HG02884 (cell line): ENCODE measurements around the gene WDR38.

ENCODE experiments used
- ATAC-seq: cut with Tn5 transposase; IDR thresholded peaks from one replicate; pipeline ENCODE4 v1.9.1; 2021; ENCODE audit warnings: mild to moderate bottlenecking, moderate library complexity; ENCODE audit not compliant: unreplicated experiment

WDR38 gene

DNA sequence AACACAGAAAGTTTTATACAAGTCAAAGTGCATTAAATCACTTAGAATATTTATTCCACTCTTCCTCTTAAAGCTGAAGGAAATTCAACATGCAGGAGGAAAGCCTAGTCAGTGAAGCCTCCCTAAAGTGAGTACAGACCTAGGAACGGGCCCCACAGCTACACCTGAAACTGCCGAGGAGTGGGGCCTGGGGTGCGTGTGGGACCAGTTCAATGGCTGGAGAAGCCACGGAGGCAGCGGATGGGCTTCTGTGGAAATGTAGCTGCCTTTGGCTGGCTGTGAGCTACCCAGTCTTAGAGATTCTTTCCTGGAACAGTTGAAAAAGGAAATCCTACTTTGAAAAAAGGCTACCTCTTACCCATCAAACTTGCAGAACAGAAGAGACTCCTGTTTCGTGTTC is 25.3 kb downstream of the WDR38 start:
- no peak for ATAC-seq

DNA sequence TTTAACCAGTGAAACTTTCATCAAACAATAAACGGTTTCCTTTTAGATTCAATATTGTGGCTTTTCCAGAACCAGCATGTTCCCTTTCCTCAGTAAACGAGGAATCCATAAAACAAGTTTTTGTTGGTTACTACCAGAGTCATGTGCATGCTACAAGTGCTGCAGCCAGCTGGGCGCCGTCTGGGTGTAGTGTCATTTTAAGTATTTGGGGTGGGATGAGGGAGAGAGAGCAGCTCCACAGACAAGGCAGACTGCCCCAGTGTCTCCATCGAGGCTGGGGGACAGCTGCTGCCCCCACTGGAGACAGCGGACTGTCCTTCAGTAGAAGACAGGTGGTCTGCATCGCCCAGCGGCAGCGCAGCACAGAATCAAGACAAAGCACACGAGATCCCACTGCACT is 26.0 kb downstream of the WDR38 start:
- ATAC-seq: no peak

DNA sequence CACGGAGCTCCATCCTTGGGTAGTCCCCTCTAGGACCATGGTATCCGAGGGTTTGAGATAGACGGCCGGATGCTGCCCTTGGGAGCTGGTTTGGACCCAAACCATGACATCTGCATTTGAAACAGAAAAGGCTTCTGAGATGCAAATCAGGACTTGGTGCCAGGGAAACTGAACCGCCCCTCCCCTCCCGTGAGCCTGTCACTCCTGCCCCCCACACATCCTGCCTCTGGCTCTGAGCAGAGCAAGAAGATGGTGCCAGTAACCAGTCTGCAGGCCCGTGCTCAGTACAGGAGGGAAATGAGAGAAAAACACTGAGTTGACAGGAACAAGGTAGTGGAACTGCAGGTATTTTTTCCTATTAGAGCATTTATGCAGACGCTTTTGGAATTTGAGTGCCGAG is 27.2 kb downstream of the WDR38 start:
- no peak for ATAC-seq

GRCh38 chr9:124881138-124881743 is 28.0 kb downstream of the WDR38 start:
- no peak for ATAC-seq

DNA sequence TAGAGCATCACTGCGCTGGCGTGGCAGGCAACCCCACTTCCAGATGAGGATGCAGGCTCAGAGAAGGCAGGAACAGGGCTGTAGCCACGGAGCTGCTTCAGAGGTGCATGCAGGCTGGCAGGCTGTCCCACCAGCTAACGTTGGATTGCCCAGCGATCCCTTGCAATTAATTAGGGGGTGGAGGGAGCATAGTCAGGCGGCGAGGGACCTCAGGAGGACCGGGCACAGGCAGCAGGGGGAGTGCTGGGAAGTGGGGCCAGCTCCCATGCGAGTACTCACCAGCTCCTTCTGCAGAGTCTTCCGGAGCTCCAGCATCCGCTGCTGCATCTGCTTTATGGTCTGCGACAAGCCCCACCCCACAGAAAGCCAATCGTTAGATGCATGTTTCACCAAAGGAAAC is 29.0 kb downstream of the WDR38 start:
- ATAC-seq: no peak

GRCh38 chr9:124884376-124884775 is 31.1 kb downstream of the WDR38 start:
- ATAC-seq: no peak

GRCh38 chr9:124885551-124885950 is 32.3 kb downstream of the WDR38 start:
- ATAC-seq: no peak

DNA sequence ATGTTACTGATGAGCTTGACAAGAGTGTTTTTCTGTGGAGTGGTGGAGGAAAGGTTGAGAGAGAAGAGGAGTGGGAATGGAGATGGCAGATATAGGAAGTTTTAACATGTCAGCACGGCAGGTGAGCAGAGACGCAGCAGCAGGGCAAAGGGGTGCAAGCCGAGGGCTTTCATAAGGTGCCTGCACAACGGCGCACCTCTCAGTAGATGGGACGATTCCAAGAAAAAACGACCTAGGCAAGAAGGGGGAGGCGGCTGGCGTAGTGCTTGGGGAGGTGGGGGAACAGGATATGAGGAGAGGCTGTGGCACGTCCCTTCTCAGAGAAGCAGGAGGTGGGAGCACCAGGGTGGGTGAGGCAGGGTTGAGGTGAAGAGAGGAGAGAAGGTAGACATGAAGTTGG is 33.2 kb downstream of the WDR38 start:
- ATAC-seq: no peak

GRCh38 chr9:124886866-124887492 is 33.7 kb downstream of the WDR38 start:
- ATAC-seq: no peak

- ATAC-seq: no peak
Observed at GRCh38 chr9:124887832-124888231, 34.6 kb downstream of the WDR38 start.

DNA sequence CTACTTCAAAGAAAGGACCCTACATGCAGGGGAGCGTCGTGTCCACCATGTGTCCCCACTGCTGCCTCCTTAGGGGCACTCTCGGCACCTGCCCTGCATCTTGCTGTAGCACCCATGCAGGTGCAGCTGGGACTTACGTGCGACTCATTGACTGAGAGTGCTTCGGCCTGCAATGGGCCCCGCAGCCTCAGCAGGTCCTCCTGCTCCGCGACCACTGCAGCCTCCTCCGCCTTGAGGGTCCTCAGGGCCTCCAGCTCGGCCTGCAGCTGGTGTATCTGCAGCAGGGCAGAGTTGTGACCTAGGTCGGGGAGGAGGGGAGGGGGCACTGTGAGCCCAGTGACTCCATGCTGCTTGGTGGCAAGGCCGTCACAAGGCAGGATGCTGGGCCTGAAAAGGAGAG is 35.7 kb downstream of the WDR38 start:
- ATAC-seq: no peak

DNA sequence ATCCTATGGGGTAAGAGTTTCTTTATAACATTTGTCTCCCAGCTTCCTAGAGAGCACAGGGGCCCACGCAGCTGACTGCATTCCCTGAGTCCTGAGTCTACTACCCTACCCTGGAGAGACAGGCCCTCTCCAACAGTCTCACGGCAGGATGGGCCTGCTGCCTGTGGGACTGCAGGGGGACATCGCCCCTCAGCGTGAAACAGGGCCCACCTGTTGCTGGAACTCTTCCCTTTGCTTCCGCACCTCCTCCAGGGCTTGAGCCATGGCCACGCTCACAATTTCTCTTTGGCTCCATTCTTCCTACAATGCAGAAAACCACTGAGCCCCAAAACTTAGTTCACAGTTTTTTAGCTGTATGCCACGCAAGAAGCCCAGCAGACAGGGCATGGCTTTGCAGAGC is 36.9 kb downstream of the WDR38 start:
- no peak for ATAC-seq

GRCh38 chr9:124894035-124894740 is 40.9 kb downstream of the WDR38 start:
- no peak for ATAC-seq

GRCh38 chr9:124894741-124895170 is 41.5 kb downstream of the WDR38 start:
- ATAC-seq: no peak

GRCh38 chr9:124897570-124898460 is 44.6 kb downstream of the WDR38 start:
- ATAC-seq: no peak

DNA sequence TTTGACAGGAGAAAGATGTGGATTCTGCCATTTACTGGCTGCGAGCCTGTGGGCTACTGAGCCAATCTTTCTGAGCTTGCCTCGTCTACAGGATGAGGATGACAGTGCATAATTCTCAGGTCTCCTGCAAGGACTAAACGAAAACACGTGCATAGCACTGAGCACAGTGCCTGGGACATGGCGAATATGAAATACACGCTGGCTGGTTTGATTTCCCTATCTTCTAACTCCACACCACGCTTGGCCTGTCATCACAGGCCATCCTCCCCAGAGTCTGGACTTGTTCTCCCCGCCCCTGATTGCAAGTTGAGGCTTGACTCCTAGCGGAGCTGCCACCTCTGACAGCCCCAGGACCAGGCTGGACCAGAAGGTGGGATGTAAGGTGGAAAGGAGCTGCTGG is 46.6 kb downstream of the WDR38 start:
- ATAC-seq: no peak

GRCh38 chr9:124906966-124907365 is 53.7 kb downstream of the WDR38 start:
- no peak for ATAC-seq
